ENCODE data around the gene LRP5.
"Not testable (repeated sequence)": the region's sequence is repeated elsewhere in the genome, so short reads cannot be mapped to it uniquely, and the experiment has no call there.

LRP5 gene

GRCh38 chr11:68416070-68416578, 103.7 kb downstream of the LRP5 start:
- DNase-seq (ENCODE audit: low spot score) (no peak), FAIRE-seq (no peak)

DNA sequence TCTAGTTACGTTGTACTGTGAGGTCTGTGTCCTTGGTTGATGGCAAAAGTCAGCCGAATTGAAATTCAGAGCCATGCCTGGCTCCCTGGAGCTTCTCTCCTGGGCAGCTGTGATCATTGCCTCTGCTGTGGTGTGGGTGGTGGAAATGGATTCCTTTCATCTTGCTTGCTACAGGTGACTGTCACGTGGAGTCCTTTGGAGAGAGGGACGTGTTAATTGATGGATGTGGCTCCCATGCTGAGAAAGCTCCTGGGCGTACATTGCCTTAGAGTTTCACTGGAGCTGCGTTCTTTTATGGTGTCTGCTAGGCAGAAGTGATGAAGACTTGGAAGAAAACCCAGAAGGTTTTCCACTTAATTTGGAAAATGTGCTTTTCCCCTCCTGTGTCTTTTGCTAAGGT, 106.3 kb downstream of the LRP5 start:
- DNase-seq (ENCODE audit: low spot score): no peak
- no peak for FAIRE-seq

- DNase-seq (ENCODE audit: low spot score) (no peak), FAIRE-seq (no peak)
Measured at GRCh38 chr11:68420171-68420570, 107.8 kb downstream of the LRP5 start.

GRCh38 chr11:68423481-68423880, 111.1 kb downstream of the LRP5 start:
- no peak for FAIRE-seq
- no peak for DNase-seq (ENCODE audit: low spot score)

GRCh38 chr11:68424101-68424632, 111.8 kb downstream of the LRP5 start:
- FAIRE-seq: no peak
- no peak for DNase-seq (ENCODE audit: low spot score)

DNA sequence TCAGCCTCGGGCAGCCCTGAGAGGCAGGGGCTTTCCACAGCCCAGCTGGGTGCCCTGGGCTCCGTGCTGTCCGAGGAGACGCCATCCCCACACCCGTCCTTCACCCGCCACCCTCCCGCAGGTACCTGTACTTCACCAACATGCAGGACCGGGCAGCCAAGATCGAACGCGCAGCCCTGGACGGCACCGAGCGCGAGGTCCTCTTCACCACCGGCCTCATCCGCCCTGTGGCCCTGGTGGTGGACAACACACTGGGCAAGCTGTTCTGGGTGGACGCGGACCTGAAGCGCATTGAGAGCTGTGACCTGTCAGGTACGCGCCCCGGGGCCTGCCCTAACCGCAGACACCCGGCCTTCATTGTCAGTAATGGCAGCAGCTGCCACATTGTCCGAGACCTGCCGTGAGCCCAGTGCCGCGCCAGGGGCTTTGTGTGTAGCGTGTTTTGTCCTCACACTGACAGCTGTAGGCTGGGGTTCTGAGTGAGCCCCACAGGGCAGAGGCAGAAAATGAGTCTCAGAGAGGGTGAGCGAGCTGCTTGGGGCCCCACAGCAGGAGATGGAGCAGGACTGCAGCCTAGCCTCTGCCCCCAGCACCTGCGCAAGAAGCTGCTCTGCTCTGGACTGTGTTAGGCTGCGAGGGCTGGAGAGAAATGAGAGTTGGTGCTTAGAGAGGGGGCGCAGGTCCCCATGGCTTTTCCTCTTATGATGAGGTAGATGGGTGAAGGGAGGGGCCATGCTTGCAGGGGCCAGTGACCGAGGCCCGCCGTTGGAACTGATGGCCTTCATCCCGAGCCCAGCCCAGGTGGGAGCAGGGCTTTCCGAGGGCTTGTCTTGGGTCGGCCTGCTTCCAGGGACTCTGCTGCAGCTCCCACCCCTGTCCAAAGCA, 112.8 kb downstream of the LRP5 start:
- DNase-seq (ENCODE audit: low spot score) (no peak), FAIRE-seq (no peak)

DNA sequence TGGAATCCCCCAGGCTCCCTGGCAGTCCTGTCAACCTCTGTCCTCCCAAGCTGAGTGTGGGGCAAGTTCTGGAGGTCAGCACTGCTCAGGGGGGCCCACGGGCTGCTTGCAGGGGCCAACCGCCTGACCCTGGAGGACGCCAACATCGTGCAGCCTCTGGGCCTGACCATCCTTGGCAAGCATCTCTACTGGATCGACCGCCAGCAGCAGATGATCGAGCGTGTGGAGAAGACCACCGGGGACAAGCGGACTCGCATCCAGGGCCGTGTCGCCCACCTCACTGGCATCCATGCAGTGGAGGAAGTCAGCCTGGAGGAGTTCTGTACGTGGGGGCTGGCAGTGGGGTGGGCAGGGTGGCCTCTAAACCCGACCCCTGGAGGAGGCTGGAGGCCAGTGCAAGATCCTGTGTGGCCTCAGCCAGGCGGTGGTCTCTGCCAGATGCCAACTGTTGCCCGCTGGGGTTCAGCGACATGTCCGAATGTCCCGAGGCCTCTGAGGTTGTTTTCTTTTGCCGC, 113.5 kb downstream of the LRP5 start:
- DNase-seq (ENCODE audit: low spot score) (no peak), FAIRE-seq (no peak)

DNA sequence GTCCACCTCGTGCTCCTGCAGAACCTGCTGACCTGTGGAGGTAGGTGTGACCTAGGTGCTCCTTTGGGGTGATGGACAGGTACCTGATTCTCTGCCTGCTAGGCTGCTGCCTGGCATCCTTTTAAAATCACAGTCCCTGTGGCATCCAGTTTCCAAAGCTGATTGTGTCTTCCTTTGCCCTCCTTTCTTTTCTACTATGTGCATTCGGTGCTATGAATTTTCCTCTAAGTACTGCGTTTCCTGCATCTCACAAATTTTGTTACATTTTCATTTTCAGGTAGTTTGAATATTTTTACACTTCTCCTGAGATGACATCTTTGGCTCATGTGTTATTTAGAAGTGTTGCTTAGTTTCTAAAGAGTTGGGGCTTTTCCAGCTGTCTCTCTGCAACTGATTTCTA, 117.3 kb downstream of the LRP5 start:
- DNase-seq (ENCODE audit: low spot score): no peak
- no peak for FAIRE-seq

- FAIRE-seq (no peak), DNase-seq (ENCODE audit: low spot score) (no peak)
Measured at GRCh38 chr11:68430384-68430783, 118.0 kb downstream of the LRP5 start.

DNA sequence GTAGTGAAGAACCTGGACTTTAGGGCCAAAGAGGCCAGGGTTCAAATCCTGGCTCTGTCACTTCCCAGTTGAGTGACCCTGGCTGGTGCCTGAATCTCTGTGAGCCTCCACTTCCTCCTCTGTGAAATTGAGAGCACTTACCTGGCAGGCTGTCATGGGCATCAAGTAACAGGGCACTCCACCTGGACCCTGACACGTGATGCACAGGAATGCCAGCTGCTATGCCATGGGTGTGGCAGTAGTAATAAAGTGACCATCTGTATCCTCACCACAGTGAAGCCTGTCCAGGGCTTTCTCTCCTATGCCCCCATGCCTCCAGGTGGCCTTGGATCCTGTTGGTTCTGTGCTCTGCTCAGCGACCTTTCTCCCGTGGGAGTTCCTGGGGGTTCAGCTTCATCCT, 118.4 kb downstream of the LRP5 start:
- DNase-seq (ENCODE audit: low spot score) (no peak), FAIRE-seq (no peak)

DNA sequence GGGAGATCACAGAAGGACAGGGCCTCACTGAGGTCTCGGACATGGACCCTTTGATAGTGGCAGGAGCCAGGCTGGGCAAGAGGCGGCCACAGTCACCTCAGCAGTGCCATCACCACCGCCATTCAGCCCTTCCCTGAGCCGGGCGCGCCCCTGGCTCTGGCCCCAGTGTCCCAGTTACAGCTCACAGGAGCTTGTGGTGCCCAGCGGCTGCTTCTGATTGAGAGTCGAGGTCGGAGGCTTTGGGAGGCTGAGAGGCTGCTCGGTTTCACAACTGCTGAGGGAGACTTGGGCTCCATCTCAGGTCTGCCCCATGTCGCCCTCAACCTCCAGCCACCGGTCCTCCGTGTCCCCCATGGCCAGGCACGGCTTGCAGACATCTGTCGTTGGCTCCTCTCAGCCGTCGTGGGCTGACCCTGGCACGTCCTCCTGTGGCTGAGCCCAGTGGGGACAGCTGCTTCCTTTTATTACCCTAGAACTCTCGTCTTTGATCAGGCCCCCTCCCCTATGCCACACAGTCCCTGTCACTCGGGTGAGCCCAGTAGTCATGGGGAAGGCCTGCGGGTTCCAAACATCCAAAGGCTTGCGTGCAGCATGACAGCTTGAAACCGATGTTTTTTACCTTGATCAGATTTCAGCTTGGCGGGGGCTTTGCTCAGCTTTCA, 119.7 kb downstream of the LRP5 start:
- no peak for FAIRE-seq
- DNase-seq (ENCODE audit: low spot score): no peak

GRCh38 chr11:68432874-68433273, 120.5 kb downstream of the LRP5 start:
- DNase-seq (ENCODE audit: low spot score) (no peak), FAIRE-seq (no peak)

- no peak for DNase-seq (ENCODE audit: low spot score)
- FAIRE-seq: no peak
Measured at GRCh38 chr11:68433541-68433940, 121.2 kb downstream of the LRP5 start.

DNA sequence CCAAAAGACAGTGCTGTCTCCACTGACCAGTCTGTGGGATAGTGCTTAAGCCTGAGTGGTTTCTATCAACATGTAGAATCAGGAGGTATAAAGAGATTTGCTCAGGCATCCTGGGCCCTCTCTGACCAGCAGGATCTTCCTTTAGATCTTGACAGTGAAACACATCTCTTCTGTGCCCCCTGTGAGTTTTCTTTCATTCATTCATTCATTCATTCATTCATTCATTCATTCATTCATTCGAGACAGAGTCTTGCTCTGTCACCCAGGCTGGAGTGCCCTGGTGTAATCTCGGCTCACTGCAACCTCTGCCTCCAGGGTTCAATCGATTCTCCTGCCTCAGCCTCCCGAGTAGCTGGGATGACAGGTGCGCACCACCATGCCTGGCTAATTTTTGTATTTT, 121.8 kb downstream of the LRP5 start:
- FAIRE-seq; DNase-seq (ENCODE audit: low spot score): not testable (repeated sequence)

- FAIRE-seq: no peak
- no peak for DNase-seq (ENCODE audit: low spot score)
Measured at GRCh38 chr11:68436162-68436888, 123.9 kb downstream of the LRP5 start.

- peak; percentile 82 for FAIRE-seq
- peak; percentile 84 for DNase-seq (ENCODE audit: low spot score)
Measured at GRCh38 chr11:68436985-68437926, 124.9 kb downstream of the LRP5 start.

- FAIRE-seq (no peak), DNase-seq (ENCODE audit: low spot score) (no peak)
Measured at GRCh38 chr11:68437927-68438657, 125.7 kb downstream of the LRP5 start.

- no peak for FAIRE-seq
- no peak for DNase-seq (ENCODE audit: low spot score)
Measured at GRCh38 chr11:68438658-68439259, 126.4 kb downstream of the LRP5 start.

- DNase-seq (ENCODE audit: low spot score) (no peak), FAIRE-seq (no peak)
Measured at GRCh38 chr11:68439355-68440065, 127.1 kb downstream of the LRP5 start.
